GM12801 (cell line): ENCODE results near the gene CHFR.

Experiments used
- CTCF ChIP-seq: IDR thresholded peaks from one replicate; pipeline ENCODE4 v1.5.1; 2011; ENCODE audit warnings: control low read depth; ENCODE audit not compliant: insufficient read length; ENCODE audit errors: extremely low read depth

Gene CHFR

GRCh38 chr12:132831771-132832170 lies 55.6 kb downstream of the CHFR start:
- no peak for TF ChIP-seq CTCF

- no peak for TF ChIP-seq CTCF
Observed at GRCh38 chr12:132828706-132829534, 58.5 kb downstream of the CHFR start, which contains the start of gene GOLGA3. TSS of gene GOLGA3 (minus strand) at chr12:132828869. CDS start at chr12:132822128, 6,741 bp downstream.

- no peak for TF ChIP-seq CTCF
Observed at GRCh38 chr12:132827763-132828703, 59.4 kb downstream of the CHFR start.

- TF ChIP-seq CTCF: no peak
Observed at GRCh38 chr12:132825861-132826260, 61.5 kb downstream of the CHFR start.

GRCh38 chr12:132825089-132825488 lies 62.3 kb downstream of the CHFR start:
- TF ChIP-seq CTCF: no peak

- TF ChIP-seq CTCF: no peak
Observed at GRCh38 chr12:132824053-132824452, 63.4 kb downstream of the CHFR start.

- TF ChIP-seq CTCF: no peak
Observed at GRCh38 chr12:132818562-132818961, 68.8 kb downstream of the CHFR start.
